HG03095 (cell line): Measurements from ENCODE around the gene NAA15.
"Not testable (repeated sequence)": the region's sequence is repeated elsewhere in the genome, so short reads cannot be mapped to it uniquely, and the experiment has no call there.

Source experiments
- ATAC-seq: cut with Tn5 transposase; IDR thresholded peaks from one replicate; pipeline ENCODE4 v1.9.1; 2021; ENCODE audit warnings: moderate library complexity; ENCODE audit not compliant: unreplicated experiment

Gene NAA15

GRCh38 chr4:139333046-139333445 lies 31.7 kb downstream of the NAA15 start:
- ATAC-seq, result no peak

GRCh38 chr4:139337612-139338011 lies 36.3 kb downstream of the NAA15 start:
- ATAC-seq, result no peak

GRCh38 chr4:139361301-139361700 lies 60.0 kb downstream of the NAA15 start:
- no peak for ATAC-seq

- no peak for ATAC-seq
Measured at GRCh38 chr4:139367421-139368090, 66.3 kb downstream of the NAA15 start.

GRCh38 chr4:139368998-139369397 lies 67.7 kb downstream of the NAA15 start:
- ATAC-seq, result no peak

GRCh38 chr4:139374251-139374650 lies 72.9 kb downstream of the NAA15 start:
- ATAC-seq, result no peak

GRCh38 chr4:139386421-139386820 lies 85.1 kb downstream of the NAA15 start:
- ATAC-seq, result no peak

- no peak for ATAC-seq
Measured at GRCh38 chr4:139389102-139389501, 87.8 kb downstream of the NAA15 start.

GRCh38 chr4:139389991-139390390 lies 88.7 kb downstream of the NAA15 start:
- no peak for ATAC-seq

GRCh38 chr4:139391731-139392130 lies 90.4 kb downstream of the NAA15 start:
- no peak for ATAC-seq

- no peak for ATAC-seq
Measured at GRCh38 chr4:139392797-139393196, 91.5 kb downstream of the NAA15 start.

GRCh38 chr4:139401368-139401767 lies 100.1 kb downstream of the NAA15 start:
- no peak for ATAC-seq

- ATAC-seq, result no peak
Measured at GRCh38 chr4:139402436-139402835, 101.1 kb downstream of the NAA15 start.

GRCh38 chr4:139403462-139403861 lies 102.2 kb downstream of the NAA15 start:
- no peak for ATAC-seq

GRCh38 chr4:139410312-139410711 lies 109.0 kb downstream of the NAA15 start:
- no peak for ATAC-seq

GRCh38 chr4:139414671-139415210 lies 113.4 kb downstream of the NAA15 start:
- ATAC-seq, result not testable (repeated sequence)

GRCh38 chr4:139416073-139416673 lies 114.9 kb downstream of the NAA15 start:
- no peak for ATAC-seq

- peak; percentile 56 for ATAC-seq
Measured at GRCh38 chr4:139419388-139419914, 118.1 kb downstream of the NAA15 start.

- no peak for ATAC-seq
Measured at GRCh38 chr4:139420652-139421051, 119.3 kb downstream of the NAA15 start.

- no peak for ATAC-seq
Measured at GRCh38 chr4:139436122-139436521, 134.8 kb downstream of the NAA15 start.

- ATAC-seq, result no peak
Measured at GRCh38 chr4:139438141-139438540, 136.8 kb downstream of the NAA15 start.

GRCh38 chr4:139441029-139441428 lies 139.7 kb downstream of the NAA15 start:
- ATAC-seq, result no peak
